GM18498 (cell line): Measurements from ENCODE around the gene NTRK3.

Source experiments
- ATAC-seq: cut with Tn5 transposase; IDR thresholded peaks from one replicate; pipeline ENCODE4 v1.9.1; 2021; ENCODE audit warnings: mild to moderate bottlenecking, moderate library complexity; ENCODE audit not compliant: unreplicated experiment

The NTRK3 gene

DNA sequence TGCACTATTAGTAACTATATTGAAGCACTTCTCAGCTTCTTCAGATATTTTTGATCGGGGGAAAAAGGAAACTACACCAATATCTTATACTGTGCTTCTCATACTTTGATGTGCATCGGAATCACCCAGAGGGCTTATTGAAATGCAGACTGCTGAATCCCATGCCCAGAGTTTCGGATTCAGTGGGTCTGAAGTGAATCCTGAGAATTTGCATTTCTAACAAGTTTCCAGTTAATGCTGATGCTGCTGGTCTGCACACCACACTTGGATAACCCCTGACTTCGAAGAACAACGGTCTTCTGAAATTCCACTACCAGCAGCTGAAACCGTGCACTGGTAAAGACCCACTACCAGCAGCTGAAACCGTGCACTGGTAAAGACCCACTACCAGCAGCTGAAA, 243.9 kb downstream of the NTRK3 start:
- ATAC-seq: no peak

DNA sequence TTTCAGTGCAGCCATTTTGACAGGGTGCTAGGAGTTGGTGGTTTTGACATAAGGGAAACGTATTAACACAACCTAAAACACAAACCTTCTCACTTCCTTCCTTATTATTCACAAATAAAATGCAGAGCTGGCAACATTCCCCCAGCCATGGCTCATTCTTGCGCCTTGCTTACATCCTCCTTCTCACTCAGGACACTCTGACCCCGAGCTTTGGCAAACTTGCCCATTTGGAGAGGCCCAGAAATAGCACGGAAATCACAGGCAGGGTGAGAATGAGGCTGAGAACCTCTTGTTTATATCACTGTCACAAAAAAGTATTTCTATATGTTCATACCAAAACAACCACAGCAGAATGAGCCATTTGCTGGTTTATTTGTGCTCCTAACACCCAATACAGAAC, 244.3 kb downstream of the NTRK3 start:
- no peak for ATAC-seq

DNA sequence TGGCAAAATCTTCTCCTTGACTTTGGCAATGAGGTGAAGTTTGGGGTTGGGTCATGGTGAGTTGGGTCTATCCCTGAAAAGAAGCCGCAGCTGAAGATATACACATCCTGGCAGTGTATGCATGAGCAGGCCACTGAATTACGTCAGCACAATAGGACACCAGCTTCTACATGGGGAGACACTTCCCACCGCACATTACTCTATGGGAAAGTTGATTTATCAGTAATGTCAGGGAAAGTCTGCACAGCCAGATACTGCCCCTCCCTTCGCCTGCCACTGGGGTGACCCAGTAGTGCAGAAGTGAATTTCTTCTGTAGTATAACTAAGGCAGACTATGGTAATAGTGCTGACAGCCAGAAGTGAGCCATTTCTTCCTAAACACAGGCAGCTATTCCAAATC, 245.0 kb downstream of the NTRK3 start:
- no peak for ATAC-seq

GRCh38 chr15:88006146-88006545, 250.4 kb downstream of the NTRK3 start:
- no peak for ATAC-seq

DNA sequence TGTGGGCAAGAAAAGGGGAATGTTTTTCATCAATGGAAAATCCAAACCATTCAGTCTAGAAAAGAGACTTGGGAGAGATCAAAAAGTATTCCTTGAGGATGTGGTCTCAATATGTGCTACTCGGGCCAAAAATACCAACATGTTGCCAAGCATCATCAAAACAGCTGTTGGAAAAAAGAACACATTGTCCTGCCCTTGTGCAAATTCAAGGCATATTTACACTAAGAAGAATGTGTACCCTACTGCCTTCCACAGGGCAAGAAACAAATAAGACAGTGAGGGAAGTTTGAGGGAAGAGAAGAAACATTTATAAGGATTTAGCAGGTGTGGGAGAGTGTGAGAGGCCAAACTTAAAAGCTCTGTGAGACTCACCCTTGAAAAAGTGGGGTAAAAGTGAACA, 252.1 kb downstream of the NTRK3 start:
- ATAC-seq: no peak

- no peak for ATAC-seq
Observed at GRCh38 chr15:88003541-88004327, 252.8 kb downstream of the NTRK3 start.

- no peak for ATAC-seq
Observed at GRCh38 chr15:88002706-88003105, 253.8 kb downstream of the NTRK3 start.

GRCh38 chr15:87998630-87999029, 257.9 kb downstream of the NTRK3 start:
- no peak for ATAC-seq

DNA sequence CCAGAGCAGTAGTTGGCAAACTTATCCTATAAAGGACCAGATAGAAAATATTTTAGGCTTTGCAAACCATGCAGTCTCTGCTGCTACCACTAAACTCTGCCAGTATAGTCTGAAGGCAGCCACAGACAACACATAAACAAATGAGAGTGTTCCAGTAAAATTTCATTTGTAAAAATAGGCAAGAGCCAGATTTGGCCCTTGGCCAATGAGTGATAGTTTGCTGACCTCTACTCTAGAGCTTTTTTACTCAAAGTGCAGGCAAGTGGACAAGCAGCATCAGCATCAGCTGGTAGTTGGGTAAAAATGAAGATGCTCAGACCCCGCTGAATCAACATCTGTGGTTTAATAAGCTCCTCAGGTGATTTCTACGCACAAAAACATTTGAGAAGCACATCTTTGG, 269.8 kb downstream of the NTRK3 start:
- ATAC-seq: no peak

- no peak for ATAC-seq
Observed at GRCh38 chr15:87985451-87985850, 271.1 kb downstream of the NTRK3 start.

DNA sequence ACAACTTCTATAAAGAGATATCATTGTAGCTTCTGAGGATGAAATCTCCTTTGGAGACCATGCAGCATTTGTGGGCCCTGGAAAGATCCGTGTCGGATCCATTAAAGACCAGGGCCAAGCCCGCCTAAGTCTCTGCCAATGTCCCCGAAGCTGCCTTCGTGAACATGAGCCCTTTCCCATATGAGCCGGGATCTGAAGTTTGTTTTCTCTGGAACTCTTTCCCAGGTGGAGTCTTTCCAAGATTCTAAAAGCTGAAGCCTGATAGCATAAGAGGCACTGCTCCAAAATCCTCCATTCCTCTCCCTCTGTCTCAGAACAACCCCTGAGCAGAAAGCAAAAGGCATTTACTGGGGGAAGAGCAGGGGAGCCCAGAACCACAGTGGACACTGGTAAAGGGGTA, 274.6 kb downstream of the NTRK3 start:
- no peak for ATAC-seq

DNA sequence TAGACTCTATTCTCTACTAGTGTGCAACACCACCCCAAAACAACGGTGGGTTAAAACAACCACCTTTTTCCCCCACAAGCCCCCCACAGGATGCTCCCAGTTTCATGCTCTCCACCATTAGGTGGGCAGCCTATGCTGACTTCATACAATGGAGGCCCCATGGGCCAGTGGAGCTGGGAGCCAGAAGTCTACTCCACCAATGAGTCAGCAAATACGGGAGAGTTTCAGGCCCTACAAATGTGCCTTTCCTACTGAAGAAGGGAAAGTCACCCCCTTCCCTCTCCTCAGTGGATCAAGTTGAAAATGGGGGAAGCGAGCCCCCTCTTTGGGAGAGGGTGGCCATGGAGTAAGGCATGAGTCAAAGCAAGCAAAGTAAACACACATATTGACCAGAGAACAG, 278.6 kb downstream of the NTRK3 start:
- ATAC-seq: no peak

DNA sequence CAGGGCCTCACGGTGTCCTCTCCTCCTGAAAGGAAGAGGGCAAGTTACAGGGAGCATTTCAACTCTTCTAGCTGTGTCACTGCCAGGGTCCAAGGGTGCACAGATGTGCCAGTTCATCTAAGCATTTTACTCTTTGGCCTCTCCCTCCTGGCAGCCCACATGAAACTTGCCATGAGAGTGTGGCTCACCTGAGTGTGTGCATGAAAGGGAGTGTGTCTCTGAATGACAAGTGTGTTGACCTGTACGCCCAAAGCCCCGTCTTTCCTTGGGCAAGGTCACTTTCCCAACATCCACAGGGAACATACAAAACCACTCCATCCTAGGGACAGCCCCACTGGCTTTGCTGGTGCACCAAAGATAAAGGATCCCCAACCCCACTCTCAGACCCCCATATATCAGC, 280.0 kb downstream of the NTRK3 start:
- ATAC-seq: no peak

GRCh38 chr15:87973501-87974215, 282.9 kb downstream of the NTRK3 start:
- no peak for ATAC-seq

DNA sequence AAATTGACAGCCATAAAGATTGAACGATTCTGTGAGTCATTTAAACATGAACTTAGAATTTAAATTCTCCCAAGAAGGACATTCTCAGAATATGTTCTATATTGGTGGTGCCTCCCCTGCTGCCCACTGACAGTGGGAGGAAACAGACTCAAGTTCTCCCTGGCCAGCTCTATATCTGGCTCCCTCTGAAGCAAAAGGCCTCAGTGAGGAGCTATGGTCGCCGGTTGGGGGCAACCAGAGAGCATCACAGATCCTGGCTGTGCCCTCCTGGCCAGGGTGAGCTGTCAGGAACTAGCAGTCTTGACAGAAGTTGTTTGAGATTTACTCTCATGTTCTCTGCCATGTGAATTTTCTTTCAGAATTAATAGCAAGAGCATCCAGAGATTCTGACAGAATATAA, 285.5 kb downstream of the NTRK3 start:
- no peak for ATAC-seq

DNA sequence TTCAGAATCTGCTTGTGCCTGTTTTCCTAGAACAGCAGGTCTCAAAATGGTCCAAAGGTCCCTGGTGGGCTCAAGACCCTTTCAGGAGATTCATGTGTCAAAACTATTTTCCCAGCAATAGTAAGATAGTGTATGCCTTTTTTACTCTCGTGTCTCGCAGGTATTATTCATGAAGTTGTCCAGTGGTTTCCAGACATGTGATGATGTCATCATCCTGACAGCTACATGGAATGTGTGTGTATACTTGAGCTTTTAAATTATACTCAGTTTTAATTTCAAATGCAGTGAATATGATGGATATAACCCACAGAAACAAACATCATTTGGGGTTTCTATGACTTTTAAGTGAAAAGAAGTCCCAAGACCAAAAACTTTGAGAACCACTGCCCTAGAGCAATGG, 288.6 kb downstream of the NTRK3 start:
- no peak for ATAC-seq

DNA sequence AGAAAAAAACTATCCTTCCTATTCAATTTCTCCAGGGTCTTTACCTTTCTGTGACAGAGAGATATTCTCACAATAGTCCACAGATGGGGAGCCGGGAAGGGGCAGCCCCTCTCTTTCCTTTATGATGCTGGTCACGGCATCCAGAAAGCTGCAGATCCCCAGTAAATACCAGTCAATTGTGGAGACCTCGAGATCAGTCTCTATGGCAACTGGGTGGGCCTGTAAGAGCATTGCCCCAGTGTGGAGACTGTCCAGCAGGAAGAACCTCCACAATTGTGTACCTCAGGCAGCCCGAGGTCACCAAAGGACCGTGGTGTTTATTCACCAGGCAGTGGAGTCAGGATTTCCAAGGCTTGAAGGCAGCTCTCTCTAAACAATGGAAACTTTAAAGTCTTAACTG, 291.2 kb downstream of the NTRK3 start:
- ATAC-seq: no peak

- ATAC-seq: no peak
Observed at GRCh38 chr15:87962428-87962827, 294.1 kb downstream of the NTRK3 start.

- no peak for ATAC-seq
Observed at GRCh38 chr15:87961851-87962420, 294.6 kb downstream of the NTRK3 start.

DNA sequence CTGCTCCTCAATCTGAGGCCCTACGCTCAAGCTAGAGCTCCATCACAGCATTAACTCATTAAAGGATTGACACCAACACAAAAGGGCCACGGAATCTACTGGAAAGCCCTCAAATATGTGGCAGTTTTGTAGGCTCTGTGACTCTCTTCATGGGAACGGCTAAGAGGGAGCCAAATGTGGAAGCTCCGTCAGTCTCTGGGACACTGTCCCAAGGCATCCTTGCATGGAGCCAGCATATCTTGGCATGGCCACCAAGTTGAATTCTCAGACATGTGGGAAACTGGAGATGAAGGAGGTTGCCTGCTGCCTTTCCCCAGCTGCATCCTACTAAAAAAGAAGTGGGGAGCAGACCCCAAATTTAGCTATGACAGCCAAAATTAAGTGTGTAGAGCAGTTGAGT, 296.9 kb downstream of the NTRK3 start:
- ATAC-seq: no peak

DNA sequence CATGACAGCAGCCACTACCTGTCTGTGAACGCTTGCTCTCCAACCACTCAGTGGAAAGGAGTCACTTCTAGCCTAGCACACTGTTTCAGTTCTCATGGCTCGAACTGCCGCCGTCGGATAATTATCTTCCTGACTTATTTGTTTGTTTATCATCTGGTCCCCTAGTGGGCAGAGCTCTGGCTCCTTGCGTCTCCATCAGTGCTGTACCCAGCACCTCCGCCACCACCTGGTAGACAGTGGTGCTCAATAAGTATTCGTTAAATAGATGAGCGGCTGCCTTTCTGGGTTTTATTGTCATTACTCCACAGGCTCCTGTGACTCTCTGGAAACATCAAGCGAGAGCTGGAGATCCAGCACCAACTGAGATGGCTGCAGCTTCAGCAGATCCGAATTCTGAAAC, 297.5 kb downstream of the NTRK3 start:
- no peak for ATAC-seq

- ATAC-seq: no peak
Observed at GRCh38 chr15:87955284-87955909, 301.1 kb downstream of the NTRK3 start.
